A673 (cell line): ENCODE measurements around the gene P2RY2.
"Not testable (repeated sequence)": the region's sequence is repeated elsewhere in the genome, so short reads cannot be mapped to it uniquely, and the experiment has no call there.

ENCODE experiments used
- EZH2 ChIP-seq: fragments of 200-600 bp; sonication (generic); IDR thresholded peaks from 2 replicates; pipeline ENCODE4 v1.6.1; 2017; ENCODE audit warnings: borderline replicate concordance, low read depth, mild to moderate bottlenecking, mixed read lengths, antibody characterized with exemption, low read length; ENCODE audit not compliant: poor library complexity, severe bottlenecking
- TF ChIP-seq, protein P1 (sequence below): fragments of 300-800, 200-600 bp; sonication (generic); conservative IDR thresholded peaks from 2 replicates; pipeline ENCODE4 v1.5.1; 2017; ENCODE audit warnings: low read depth, mild to moderate bottlenecking, antibody characterized with exemption, low read length, moderate library complexity, mixed read lengths

DNA sequence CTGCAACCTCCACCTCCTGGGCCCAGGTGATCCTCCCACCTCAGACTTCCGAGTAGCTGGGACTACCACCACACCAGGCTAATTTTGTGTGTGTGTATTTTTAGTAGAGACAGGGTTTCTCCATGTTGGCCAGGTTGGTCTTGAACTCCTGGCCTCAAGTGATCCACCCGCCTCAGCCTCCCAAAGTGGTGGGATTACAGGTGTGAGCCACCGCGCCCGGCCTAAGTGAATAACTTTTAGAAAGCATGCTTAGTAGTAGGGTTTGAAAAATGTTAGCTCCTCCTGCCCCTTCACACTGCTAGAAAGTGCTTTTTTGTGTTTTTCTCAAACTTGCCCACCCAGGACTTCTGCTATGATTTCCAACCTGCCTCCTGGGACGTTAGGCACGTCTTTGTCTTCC is 14.4 kb downstream of the P2RY2 start:
- TF ChIP-seq, protein P1, sequence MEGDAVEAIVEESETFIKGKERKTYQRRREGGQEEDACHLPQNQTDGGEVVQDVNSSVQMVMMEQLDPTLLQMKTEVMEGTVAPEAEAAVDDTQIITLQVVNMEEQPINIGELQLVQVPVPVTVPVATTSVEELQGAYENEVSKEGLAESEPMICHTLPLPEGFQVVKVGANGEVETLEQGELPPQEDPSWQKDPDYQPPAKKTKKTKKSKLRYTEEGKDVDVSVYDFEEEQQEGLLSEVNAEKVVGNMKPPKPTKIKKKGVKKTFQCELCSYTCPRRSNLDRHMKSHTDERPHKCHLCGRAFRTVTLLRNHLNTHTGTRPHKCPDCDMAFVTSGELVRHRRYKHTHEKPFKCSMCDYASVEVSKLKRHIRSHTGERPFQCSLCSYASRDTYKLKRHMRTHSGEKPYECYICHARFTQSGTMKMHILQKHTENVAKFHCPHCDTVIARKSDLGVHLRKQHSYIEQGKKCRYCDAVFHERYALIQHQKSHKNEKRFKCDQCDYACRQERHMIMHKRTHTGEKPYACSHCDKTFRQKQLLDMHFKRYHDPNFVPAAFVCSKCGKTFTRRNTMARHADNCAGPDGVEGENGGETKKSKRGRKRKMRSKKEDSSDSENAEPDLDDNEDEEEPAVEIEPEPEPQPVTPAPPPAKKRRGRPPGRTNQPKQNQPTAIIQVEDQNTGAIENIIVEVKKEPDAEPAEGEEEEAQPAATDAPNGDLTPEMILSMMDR = not testable (repeated sequence)
- not testable (repeated sequence) for TF ChIP-seq EZH2
